GM10847 (cell line): ENCODE results near the gene SPCS2.

Experiments used
- POLR2A ChIP-seq: IDR thresholded peaks from 2 replicates; pipeline ENCODE4 v1.6.1; 2011; ENCODE audit not compliant: insufficient read length; ENCODE audit errors: extremely low read depth

SPCS2 gene

GRCh38 chr11:74948898-74949752 lies at the start of gene SPCS2, which contains the start of gene XRRA1:
Gene SPCS2, plus strand, starts transcription at chr11:74949266. Its CDS starts 20 bp downstream, at chr11:74949286.
Gene XRRA1, minus strand, starts transcription at chr11:74949091. Its CDS starts 8,213 bp downstream, at chr11:74940878.
- TF ChIP-seq POLR2A: peak; percentile 87

GRCh38 chr11:74902342-74902741 lies 46.7 kb upstream of the SPCS2 start:
- no peak for TF ChIP-seq POLR2A

GRCh38 chr11:74905326-74905725 lies 43.7 kb upstream of the SPCS2 start:
- TF ChIP-seq POLR2A: no peak

GRCh38 chr11:74909385-74909784 lies 39.7 kb upstream of the SPCS2 start:
- no peak for TF ChIP-seq POLR2A

- no peak for TF ChIP-seq POLR2A
Observed at GRCh38 chr11:74909812-74910211, 39.3 kb upstream of the SPCS2 start.

GRCh38 chr11:74923125-74923524 lies 25.9 kb upstream of the SPCS2 start:
- TF ChIP-seq POLR2A: no peak

- no peak for TF ChIP-seq POLR2A
Observed at GRCh38 chr11:74925281-74925680, 23.8 kb upstream of the SPCS2 start.

- no peak for TF ChIP-seq POLR2A
Observed at GRCh38 chr11:74926304-74927030, 22.6 kb upstream of the SPCS2 start.

- TF ChIP-seq POLR2A: no peak
Observed at GRCh38 chr11:74927496-74927895, 21.6 kb upstream of the SPCS2 start.

GRCh38 chr11:74929431-74930363 lies 19.4 kb upstream of the SPCS2 start:
- no peak for TF ChIP-seq POLR2A

- no peak for TF ChIP-seq POLR2A
Observed at GRCh38 chr11:74932169-74932568, 16.9 kb upstream of the SPCS2 start.

GRCh38 chr11:74932797-74933196 lies 16.3 kb upstream of the SPCS2 start:
- TF ChIP-seq POLR2A: no peak

- TF ChIP-seq POLR2A: no peak
Observed at GRCh38 chr11:74933765-74934164, 15.3 kb upstream of the SPCS2 start.

- TF ChIP-seq POLR2A: no peak
Observed at GRCh38 chr11:74935285-74935684, 13.8 kb upstream of the SPCS2 start.

GRCh38 chr11:74936087-74936486 lies 13.0 kb upstream of the SPCS2 start:
- TF ChIP-seq POLR2A: no peak
